Mucosa of descending colon (tissue), 3 donors: ENCODE results near the gene E4F1. TPM values are rescaled to one million over a fixed set of nuclear protein-coding genes. Genes with fewer than 3 reads are reported as not detected.

Experiments
- ATAC-seq: fragments of 200-7000 bp; cut with Tn5 transposase; one replicate; pipeline ENCODE4 v1.9.1; 2020; ENCODE audit warnings: mild to moderate bottlenecking, moderate library complexity
- DNase-seq, 3 donors: peaks; one replicate each; pipeline ENCODE4 v3.0.0-alpha.2; 2020
- H3K36me3 ChIP-seq: fragments of 200-600 bp; one replicate; pipeline ENCODE4 v1.8.0; 2021; ENCODE audit warnings: low read depth, mild to moderate bottlenecking
- H3K4me1 ChIP-seq: fragments of 200-600 bp; one replicate; pipeline ENCODE4 v1.8.0; 2021; ENCODE audit warnings: low read depth, mild to moderate bottlenecking
- H3K4me3 ChIP-seq: fragments of 200-600 bp; one replicate; pipeline ENCODE4 v1.8.0; 2021; ENCODE audit warnings: mild to moderate bottlenecking
- H3K9me3 ChIP-seq: fragments of 200-600 bp; one replicate; pipeline ENCODE4 v1.8.0; 2021; ENCODE audit warnings: mild to moderate bottlenecking
- intact Hi-C, 2 donors: fragments of 100-400 bp; cut with DNase I in 1 of 2; cut with micrococcal nuclease in 1 of 2; formaldehyde crosslinking; loops; one replicate each; pipeline versions ENCODE4 v1.11.0 to v1.11.1; 2022; cut with DNase I, micrococcal nuclease
- total RNA-seq, 3 donors: library from RNA; stranded (reverse); fragmentation: NEBNext Ultra II Directional in 2 of 3; extraction: Animal tissue kit (Norgen Biotek cat#: 25700) in 2 of 3; gene quantifications; one replicate each; pipeline versions ENCODE4 v1.2.1 to v1.2.4, GENCODE V29; 2021 to 2023
- TF ChIP-seq, protein P1 (sequence below): fragments of 200-600 bp; IDR thresholded peaks from one replicate; pipeline ENCODE4 v1.8.0; 2022; ENCODE audit warnings: antibody characterized with exemption, mild to moderate bottlenecking
- donor health status: DM: no; HTN: no; CAD: no; lungs with moderate emphysema.
- donor health status: DM: no; HTN: no; CAD: no.
- donor health status: DM: no; HTN: yes; CAD: no.

The E4F1 gene
- total RNA-seq, 3 donors from 2014 or later, result 23.5 to 28.3 (median 24.2) TPM

DNA sequence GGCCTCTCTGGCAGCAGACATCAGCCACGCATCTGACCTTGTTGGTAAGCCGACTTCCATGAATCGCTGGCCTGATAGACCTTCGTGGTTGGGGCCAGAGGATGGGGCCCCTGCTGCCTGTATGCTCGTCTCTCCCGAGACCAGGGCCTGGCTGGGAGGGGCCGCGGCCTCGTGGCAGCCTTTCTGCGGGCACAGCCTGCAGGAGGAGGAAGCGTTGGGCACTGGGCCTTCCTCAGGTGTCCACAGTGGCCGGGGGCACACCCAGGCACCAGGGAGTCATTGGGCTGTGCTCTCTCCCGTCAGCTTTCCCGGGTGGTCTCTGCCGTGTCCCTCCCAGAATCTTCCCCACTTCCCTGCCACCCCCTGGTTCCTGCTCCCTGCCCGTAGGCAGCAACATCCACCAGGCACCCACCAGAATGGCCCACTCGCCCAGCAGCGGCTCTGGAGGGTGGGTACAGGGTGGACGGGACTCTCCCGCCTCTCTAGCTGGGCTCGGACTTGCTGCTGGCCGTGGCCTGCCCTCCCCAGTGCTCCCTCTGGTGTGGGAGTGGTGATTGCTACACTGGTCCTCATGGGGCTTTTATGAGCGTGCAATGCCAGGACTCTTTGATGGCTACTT, 6.3 kb downstream of the E4F1 start:
- DNase-seq (no peak), ATAC-seq (no peak)
- Histone ChIP-seq H3K36me3 (peaks cover 7% of the 10 kb centered on the region), H3K4me1 (peaks cover 17% of the 10 kb centered on the region), H3K9me3 (no peaks in the 10 kb centered on the region), H3K4me3 (no peak overlapping the region)
- TF ChIP-seq, protein P1, sequence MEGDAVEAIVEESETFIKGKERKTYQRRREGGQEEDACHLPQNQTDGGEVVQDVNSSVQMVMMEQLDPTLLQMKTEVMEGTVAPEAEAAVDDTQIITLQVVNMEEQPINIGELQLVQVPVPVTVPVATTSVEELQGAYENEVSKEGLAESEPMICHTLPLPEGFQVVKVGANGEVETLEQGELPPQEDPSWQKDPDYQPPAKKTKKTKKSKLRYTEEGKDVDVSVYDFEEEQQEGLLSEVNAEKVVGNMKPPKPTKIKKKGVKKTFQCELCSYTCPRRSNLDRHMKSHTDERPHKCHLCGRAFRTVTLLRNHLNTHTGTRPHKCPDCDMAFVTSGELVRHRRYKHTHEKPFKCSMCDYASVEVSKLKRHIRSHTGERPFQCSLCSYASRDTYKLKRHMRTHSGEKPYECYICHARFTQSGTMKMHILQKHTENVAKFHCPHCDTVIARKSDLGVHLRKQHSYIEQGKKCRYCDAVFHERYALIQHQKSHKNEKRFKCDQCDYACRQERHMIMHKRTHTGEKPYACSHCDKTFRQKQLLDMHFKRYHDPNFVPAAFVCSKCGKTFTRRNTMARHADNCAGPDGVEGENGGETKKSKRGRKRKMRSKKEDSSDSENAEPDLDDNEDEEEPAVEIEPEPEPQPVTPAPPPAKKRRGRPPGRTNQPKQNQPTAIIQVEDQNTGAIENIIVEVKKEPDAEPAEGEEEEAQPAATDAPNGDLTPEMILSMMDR, result no peak
- intact Hi-C loops, result no loop called here

DNA sequence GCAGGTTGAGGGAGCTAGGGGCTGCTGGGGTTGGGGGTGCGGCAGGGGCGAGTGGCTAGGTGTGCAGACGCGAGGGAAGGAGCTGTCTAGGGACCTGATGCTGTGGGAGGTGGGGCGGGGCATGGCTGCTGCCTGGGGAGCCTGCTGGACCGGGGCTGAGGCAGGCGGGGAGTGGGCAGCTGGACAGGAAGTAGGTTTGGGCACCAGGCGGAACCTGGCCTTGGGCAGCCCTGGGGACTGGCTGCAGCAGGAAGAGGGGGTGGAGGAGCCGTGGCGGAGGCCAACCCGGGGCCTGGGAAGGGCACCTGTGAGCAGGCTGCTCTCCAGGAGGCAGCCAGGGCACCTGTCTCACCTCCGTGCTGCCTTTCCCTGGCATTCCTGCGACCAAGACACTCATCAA, 7.0 kb downstream of the E4F1 start:
- H3K36me3 ChIP-seq, result peaks cover 7% of the 10 kb centered on the region
- no peak for ATAC-seq
- TF ChIP-seq, protein P1, result no peak
- no peaks in the 10 kb centered on the region for H3K9me3 ChIP-seq
- peaks cover 12% of the 10 kb centered on the region for H3K4me1 ChIP-seq
- no peak for DNase-seq
- intact Hi-C loops, result no loop called here
- H3K4me3 ChIP-seq, result no peak overlapping the region

DNA sequence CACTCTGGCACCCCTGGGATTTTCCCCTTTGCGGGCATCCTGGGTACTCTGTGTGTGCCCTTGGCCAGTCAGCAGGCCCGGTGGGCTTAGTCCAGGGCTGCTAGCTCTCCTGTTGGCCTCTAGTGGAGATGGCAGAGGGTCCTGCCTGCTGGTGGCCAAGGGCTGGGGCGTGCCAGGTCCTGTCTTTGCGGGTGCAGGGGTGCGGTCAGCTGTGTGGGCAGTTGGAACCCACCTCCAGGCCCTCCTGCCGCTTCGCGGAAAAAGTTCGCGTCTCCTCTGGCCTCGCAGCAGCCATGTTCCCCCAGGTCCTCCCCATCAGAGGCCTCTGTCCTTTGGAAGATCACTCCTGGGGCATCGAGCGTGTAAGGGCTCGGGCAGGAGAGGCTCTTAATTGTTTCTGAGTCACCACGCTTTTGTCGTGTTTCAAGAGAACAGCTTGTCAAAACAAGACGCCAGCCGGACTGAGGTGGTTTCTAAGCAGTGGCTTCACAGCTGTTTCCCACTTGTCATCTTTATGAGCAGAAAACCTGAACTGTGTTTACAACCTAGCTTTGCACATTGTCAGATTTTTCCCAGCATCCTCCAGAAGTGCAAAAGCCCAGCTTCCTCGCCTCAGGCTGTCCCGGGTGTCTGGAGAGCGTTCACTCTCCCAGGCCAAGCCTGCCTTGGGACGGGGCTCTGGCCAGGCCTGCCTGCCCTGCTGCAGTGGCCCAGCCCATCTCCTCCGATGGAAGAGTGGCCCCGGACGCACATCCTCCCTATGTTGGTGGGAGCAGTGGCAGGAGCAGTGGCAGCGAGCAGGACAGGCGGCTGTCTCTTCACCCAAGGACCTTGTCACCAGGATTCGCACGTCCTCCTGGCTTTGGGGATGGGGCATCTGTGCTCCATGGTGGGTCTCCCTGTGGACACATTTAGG, 7.9 kb downstream of the E4F1 start:
- Histone ChIP-seq H3K36me3 (peaks cover 7% of the 10 kb centered on the region), H3K4me1 (peaks cover 12% of the 10 kb centered on the region), H3K9me3 (no peaks in the 10 kb centered on the region), H3K4me3 (no peak overlapping the region)
- DNase-seq (no peak), ATAC-seq (no peak)
- TF ChIP-seq, protein P1, result no peak
- intact Hi-C loops, result no loop called here

DNA sequence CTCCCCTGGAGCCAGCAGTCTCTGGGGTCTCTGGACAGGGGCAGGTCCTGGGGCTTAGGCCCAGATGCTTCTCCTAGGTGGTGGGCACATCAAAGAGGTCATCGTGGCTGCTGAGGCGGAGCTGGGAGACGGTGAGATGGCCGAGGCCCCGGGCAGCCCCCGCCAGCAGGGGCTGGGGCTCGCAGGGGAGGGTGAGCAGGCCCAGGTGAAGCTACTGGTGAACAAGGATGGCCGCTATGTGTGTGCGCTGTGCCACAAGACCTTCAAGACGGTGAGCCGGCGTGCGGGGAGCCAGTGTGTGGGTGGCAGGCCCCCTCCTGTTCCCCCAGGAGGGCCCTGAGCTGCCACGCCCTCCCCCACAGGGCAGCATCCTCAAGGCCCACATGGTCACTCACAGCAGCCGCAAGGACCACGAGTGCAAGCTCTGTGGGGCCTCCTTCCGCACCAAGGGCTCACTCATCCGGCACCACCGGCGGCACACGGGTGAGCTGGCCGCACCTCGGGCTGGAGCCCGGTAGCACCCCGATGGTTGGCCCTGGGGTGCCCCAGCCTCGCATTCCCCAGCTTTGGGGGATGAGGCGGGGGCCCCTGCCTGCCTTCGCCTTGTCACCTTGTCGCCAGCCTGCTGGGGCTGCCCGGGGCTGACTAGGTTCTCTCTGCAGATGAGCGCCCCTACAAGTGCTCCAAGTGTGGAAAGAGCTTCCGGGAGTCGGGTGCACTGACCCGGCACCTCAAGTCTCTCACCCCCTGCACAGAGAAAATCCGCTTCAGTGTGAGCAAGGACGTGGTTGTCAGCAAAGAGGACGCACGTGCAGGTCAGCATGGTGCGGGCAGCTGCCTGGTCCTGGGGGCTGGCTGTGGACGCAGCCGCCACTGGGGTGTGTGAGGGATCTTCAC, 9.0 kb downstream of the E4F1 start:
- H3K36me3 ChIP-seq, result peaks cover 7% of the 10 kb centered on the region
- H3K9me3 ChIP-seq, result no peaks in the 10 kb centered on the region
- no peak overlapping the region for H3K4me3 ChIP-seq
- TF ChIP-seq, protein P1, result no peak
- H3K4me1 ChIP-seq, result peaks cover 18% of the 10 kb centered on the region
- ATAC-seq (no peak), DNase-seq (no peak)
- intact Hi-C loops, result no loop called here

DNA sequence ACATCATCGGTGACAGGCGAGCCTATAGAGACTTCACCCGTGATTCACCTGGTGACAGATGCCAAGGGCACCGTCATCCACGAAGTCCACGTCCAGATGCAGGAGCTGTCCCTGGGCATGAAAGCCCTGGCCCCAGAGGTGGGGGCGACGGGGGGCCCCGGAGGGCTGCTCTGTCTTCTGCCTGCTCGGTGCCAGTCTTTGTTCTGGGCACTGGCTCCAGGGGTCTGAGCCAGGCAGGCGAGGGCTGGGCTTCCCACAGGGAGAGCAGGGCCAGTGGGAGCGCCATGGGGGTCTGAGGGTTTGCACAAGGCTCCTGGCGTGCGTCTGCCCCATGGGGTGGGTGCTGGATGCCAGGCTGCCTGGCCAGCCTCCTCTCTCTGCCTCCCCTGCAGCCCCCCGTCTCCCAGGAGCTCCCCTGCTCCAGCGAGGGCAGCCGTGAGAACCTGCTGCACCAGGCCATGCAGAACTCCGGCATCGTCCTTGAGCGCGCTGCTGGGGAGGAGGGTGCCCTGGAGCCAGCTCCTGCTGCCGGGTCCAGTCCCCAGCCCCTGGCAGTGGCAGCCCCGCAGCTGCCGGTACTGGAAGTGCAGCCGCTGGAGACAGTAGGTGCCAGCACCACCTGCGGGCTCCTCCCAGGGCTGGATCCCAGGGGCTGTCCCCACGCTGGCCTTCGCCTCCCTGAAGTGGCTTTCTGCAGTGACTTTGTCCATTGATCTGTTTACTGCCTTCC, 9.8 kb downstream of the E4F1 start:
- DNase-seq, result no peak
- no peaks in the 10 kb centered on the region for H3K9me3 ChIP-seq
- TF ChIP-seq, protein P1, result no peak
- peaks cover 22% of the 10 kb centered on the region for H3K4me1 ChIP-seq
- ATAC-seq, result no peak
- H3K36me3 ChIP-seq, result peaks cover 7% of the 10 kb centered on the region
- no peak overlapping the region for H3K4me3 ChIP-seq
- intact Hi-C loops, result no loop called here
